Activated CD4-positive, alpha-beta T cell treated with anti-CD3 and anti-CD28 coated beads, Interleukin-2, amount 50 U/mL, for 24 hours (primary cell): ENCODE measurements around the gene RASA4.
A peak's percentile ranks its signal among the peaks of the same experiment; 100 is the strongest.
"Not testable (repeated sequence)": the region's sequence is repeated elsewhere in the genome, so short reads cannot be mapped to it uniquely, and the experiment has no call there.

ENCODE experiments used
- DNase-seq, 2 donors: peaks; one replicate each; pipeline ENCODE4 v3.0.0-alpha.2; 2020; ENCODE audit warnings: low read depth in 1 of 2, low spot score in 1 of 2

RASA4 gene

DNA sequence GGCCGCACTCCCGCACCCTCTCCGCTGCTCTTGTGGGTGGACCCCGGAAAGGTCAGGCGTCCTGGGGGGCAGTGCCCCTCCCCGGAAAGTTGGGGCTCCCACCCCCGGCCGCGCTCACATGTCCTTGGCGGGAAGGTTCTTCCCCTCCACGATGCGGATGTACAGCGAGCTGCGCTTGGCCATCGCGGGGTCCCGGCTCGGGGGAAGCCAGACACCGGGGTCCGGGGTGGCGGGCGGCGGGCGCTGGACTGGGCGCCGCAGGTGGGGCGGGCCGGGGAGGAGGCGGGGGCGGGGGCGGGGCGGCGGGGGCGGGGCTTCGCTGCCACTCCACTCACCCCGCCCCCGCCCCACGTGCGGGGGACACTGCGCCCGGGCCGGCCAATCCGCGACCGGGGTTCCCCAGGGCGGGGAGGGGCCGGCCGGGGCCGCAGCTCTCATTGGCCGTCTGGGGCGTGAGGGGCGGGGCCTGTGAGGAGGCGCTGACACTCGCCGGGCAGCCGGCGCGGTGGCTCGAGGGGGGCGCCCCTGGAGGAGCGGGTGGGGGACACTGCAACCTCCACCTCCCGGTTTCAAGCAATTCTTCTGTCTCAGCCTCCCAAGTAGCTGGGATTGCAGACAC lies at the start of gene RASA4:
TSS of gene RASA4 (minus strand) at position 250 of the 619 bp plus-strand sequence. CDS start at position 183, 67 bp downstream.
- peak in 1 of 2 donors; percentile 11 for DNase-seq

GRCh38 chr7:102664765-102665164 lies 48.2 kb upstream of the RASA4 start:
- not testable (repeated sequence) for DNase-seq

DNA sequence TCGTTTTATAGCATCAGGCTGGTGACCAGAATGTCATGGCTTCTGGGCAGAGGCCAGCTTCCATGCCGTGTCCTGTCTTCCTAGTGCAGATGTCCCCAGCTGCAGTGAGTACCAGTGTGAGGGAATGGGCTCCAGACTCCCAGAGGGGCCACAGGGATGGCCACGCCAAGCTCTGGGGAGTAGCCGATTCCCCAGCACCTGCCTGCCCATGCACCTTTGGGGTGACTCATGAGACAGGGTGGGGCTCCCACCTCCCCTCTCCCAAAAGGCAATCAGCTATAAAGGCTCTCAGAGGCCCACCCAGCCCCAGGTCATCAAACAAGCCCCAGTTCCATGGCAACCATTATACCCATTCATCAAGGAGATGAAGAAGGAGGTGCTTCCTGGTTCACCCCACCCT lies 33.4 kb upstream of the RASA4 start, which contains the start of gene SPDYE2B:
TSS of gene SPDYE2B (plus strand) at position 396 of the 400 bp plus-strand sequence. CDS start 2,030 bp downstream, outside the sequence.
- DNase-seq, result not testable (repeated sequence)

- not testable (repeated sequence) for DNase-seq
Observed at GRCh38 chr7:102647813-102648212, 31.3 kb upstream of the RASA4 start.

DNA sequence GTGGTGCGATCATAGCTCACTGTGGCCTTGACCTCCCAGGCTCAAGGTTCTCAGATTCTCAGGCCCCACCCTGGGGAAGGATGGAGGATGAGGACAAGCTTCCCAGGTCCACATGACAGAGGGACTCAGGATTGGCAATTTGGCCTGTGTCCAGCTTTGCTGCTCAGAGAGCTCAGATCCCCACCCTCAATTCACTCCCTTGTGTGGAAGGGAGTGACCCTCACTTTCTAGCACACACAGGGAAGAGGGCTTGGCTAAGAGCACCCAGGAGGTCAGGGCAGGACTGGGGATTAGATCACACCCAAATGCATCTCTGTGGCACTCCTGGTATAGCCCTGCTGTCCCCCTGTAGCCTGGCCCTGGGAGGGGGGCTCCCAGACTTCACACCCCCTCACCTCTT lies 26.8 kb upstream of the RASA4 start:
- not testable (repeated sequence) for DNase-seq

DNA sequence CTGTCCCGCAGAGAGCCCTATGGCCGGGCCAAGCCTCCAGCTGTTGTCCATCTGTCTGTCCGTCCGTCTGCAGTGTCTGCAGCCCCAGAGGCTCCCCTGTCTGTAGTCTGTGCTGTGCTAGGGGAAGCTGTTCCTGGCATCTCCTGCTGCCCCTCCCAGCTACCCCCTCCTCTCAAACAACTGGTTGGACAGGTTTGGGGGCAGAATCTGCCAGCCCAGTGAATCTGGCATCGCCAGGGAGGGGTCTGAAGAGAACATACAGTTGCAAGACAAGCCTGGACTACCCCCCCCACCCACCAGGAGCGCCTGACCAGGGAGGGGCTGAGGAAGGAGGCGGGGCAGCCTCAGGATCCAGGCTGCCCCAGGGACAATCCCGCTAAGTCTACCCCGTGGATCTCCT lies 26.1 kb upstream of the RASA4 start, which contains the start of gene UPK3BL1:
TSS of gene UPK3BL1 (minus strand) at position 101 of the 400 bp plus-strand sequence. CDS start at position 51, 50 bp downstream.
- not testable (repeated sequence) for DNase-seq

DNA sequence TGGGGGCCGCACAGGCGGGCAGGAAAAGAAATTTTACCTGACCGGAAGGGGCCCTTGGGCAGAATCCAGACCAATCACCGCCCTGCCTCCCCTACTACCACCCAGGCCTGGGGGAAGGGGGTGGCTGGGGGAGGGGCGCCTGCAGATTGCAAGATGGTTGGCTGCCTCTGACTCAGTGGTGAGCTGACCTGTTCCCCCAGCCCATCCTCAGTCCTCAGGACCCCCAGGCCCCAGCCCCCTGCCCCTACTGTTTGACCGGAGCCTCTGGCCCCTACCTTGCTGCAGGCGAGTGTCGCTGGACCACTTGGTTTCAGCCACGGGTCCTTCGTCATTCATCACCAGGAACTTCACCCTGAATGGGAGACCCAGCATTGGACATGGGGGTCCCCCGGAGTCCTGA lies 22.3 kb upstream of the RASA4 start:
- DNase-seq, result not testable (repeated sequence)

DNA sequence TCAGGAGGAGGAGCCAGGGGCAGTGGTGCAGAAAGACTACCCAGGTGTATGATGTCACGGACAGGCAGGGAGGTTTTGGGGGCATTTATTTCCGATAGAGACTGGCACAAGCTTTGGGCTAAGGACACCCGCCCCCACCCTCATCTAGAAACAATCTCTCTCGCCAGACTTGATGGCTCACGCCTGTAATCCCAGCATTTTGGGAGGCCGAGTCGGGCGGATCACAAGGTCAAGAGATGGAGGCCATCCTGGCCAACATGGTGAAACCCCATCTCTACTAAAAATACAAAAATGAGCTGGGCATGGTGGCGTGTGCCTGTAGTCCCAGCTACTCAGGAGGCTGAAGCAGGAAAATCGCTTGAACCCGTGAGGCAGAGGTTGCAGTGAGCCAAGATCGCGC lies 20.4 kb upstream of the RASA4 start:
- DNase-seq, result not testable (repeated sequence)

GRCh38 chr7:102635354-102635753 lies 18.8 kb upstream of the RASA4 start:
- not testable (repeated sequence) for DNase-seq

DNA sequence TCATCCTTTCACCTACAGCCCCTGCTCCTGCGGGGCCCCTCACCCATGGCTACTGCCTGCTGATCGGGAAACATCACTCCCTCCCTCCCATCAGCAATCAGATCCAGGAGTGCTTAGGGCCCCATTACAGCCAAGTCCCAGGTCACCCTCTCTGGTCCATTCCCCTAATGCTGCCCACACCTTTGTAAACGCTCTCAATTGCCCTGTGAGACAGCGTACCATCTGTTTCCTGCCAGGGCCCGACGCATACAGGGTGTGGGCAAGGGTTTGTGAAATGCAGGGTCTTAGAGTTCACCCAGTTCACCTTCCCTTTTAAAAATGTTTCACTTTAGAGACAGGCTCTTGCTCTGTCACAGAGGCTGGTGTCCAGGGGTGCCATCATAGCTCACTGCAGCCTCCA lies 17.7 kb upstream of the RASA4 start:
- not testable (repeated sequence) for DNase-seq

DNA sequence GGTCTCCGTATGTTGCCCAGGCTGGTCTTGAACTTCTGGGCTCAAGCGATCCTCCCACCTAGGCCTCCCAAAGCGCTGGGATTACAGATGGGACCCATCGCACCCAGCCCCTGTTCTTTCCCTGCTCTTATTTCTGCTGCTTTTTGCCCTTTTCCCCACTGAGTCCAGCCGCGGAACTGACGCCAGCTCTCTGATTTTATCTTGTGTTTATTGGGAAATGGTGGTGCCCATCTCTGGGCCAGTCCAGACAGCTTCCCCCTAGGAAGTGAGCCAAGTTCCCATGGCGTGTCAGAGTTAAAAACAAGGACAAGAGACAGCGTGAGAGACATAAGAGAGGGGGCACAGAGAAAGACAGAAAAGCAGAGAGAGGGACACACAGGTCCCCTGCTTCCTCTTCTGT lies 14.1 kb upstream of the RASA4 start:
- DNase-seq, result not testable (repeated sequence)

- not testable (repeated sequence) for DNase-seq
Observed at GRCh38 chr7:102627271-102627904, 10.8 kb upstream of the RASA4 start.

GRCh38 chr7:102618122-102618521 lies 1.6 kb upstream of the RASA4 start:
- not testable (repeated sequence) for DNase-seq

DNA sequence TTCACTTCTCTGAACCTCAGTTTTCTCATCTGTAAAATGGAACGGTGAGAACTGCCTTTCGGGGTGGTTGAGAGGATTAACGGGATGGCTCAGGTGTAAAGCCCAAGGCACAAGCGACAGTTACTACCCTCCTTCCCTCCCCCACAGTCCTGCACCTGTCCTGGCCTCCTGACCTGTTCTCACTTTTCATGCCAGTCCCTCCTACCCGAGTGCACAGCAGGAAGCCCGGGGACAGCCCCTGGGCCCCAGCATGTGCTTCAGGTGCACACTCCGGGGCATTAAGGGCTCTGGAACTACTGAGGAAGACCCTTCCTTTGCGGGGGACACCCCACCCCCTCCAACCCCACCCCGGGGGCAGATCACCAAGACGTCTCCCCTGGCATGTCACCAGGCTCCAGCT lies 626 bp downstream of the RASA4 start:
- DNase-seq, result not testable (repeated sequence)

- DNase-seq, result not testable (repeated sequence)
Observed at GRCh38 chr7:102614873-102615272, 1.7 kb downstream of the RASA4 start.

DNA sequence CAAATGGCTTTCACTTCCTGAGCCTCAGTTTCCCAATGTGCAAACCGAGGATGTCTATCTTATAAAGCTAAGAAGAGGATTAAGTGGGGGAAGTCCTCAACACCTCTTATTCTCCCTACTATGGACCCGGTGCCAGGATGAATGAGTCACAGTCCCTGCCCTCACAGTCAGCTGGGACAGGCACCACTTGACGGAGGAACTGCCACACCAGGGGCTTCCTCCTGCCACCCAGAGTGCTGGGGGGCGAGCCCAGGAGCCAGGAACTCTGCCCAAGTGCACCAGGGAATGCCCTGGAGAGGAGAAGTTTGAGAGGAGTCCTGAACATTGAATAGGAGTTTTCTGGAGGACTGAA lies 2.2 kb downstream of the RASA4 start:
- DNase-seq, result not testable (repeated sequence)

- not testable (repeated sequence) for DNase-seq
Observed at GRCh38 chr7:102613575-102614345, 2.8 kb downstream of the RASA4 start.

DNA sequence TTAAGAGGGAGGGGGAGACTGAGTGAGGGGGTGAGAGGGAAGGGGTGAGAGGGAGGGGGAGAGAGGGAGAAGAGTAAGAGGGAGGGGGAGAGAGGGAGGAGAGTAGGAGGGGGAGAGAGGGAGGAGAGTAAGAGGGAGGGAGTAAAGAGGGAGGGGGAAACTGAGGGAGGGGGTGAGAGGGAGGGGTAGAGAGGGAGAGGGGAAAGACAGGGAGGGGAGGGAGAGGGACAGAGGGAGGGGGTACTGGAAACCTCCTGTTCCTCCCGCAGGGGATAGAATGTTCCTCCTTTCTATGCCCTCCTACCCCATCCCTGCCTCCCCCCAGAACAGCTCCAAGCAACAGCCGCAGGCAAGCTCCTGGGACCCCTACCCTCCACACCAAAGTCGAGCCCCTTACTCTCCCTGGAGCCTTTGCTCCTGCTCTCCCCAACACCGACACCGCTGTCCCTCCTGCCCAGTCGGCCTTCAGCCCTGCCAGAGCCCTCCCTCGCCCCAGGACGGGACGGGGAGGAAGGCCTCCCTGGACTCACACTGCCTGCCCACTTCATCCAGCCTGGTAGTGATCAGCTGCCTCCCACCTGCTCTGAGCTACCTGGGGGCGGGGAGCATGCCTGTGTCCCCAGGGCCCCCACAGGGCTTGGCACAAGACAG lies 4.8 kb downstream of the RASA4 start:
- not testable (repeated sequence) for DNase-seq

DNA sequence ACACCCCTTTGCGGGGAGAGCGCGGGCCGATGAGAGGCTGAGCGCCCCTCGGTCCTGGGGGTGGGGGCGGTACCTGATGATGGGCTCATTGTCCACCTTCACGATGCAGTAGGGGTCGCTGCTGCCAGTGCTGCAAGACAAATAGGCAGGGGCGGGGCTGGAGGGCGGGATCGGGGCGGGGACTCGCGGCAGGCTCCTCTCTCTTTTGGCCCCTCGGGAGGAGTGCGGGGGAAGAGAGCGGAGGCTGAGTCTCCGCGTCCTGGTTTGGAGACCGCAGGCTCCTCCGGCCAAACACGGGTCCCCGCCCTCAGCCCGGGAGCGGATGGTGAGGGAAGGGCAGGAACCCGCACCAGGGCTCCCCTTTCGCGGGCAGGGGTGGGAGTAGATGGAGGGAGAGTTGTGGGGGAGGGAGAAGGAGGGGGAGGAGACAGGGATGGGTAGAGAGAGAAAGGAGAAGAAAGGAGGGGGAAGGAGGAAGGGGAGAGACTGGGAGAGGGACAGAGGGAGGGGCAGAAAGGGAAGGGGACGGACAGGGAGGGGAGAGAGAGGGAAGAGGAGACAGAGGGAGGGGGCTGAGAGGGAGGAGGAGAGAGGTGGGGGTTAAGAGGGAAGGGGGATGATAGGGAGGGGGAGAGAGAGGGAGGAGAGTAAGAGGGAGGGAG lies 5.4 kb downstream of the RASA4 start:
- DNase-seq, result not testable (repeated sequence)

DNA sequence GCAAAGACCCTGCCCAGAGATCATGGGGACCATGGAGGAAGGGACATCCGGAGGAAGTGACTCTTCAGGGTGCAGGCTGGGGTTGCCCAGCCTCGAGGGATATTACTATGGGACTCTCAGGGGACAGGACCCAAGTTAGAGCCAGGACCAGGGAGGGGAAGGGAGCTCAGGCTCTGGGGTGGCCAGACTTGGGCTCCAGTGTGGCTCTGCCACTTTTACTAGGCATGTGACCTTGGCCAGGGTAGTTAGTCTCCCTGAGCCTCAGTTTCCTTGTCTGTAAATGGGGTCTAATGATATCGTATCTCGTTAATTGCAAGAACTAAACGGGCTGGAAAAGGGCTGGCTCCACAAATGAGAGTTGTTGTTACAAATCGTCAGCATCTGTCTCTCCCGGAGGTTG lies 6.1 kb downstream of the RASA4 start:
- DNase-seq, result not testable (repeated sequence)

GRCh38 chr7:102609734-102610133 lies 6.8 kb downstream of the RASA4 start:
- DNase-seq, result not testable (repeated sequence)
